ENCODE data around the gene OR4E1. TPM values are rescaled to one million over a fixed set of nuclear protein-coding genes. Genes with fewer than 3 reads are reported as not detected.

Gene OR4E1
- total and polyA plus RNA-seq, 5 donors = not detected

Other genes with a start within 250 kb of the OR4E1 start
- gene CHD8, start 217.7 kb downstream of the OR4E1 start, total RNA-seq = 10 to 100 TPM; 34.8 to 40.6 (median 39.7) TPM
- gene CHD8, start 217.7 kb downstream of the OR4E1 start, polyA plus RNA-seq = 21.0 TPM
- 10 to 100 TPM; 22.5 to 25.7 (median 24.5) TPM for gene RAB2B, start 196.9 kb downstream of the OR4E1 start, total RNA-seq
- gene RAB2B, start 196.9 kb downstream of the OR4E1 start, polyA plus RNA-seq = 15.3 TPM
- 10 to 100 TPM; 66.0 to 82.2 (median 75.2) TPM for gene TOX4, start 196.6 kb downstream of the OR4E1 start, total RNA-seq
- gene TOX4, start 196.6 kb downstream of the OR4E1 start, polyA plus RNA-seq = 20.0 TPM
- 10 to 100 TPM; 25.8 to 30.3 (median 28.1) TPM for gene METTL3, start 162.5 kb downstream of the OR4E1 start, total RNA-seq
- gene METTL3, start 162.5 kb downstream of the OR4E1 start, polyA plus RNA-seq = 25.5 TPM
- gene SALL2, start 147.5 kb downstream of the OR4E1 start, total RNA-seq = 10 to 100 TPM in 3 of 4 donors, 1 to 10 TPM in 1; 6.8 to 16.1 (median 12.0) TPM
- gene SALL2, start 147.5 kb downstream of the OR4E1 start, polyA plus RNA-seq = 4.0 TPM
- not detected for gene OR10G3, start 93.7 kb downstream of the OR4E1 start, total RNA-seq
- not detected for gene OR10G3, start 93.7 kb downstream of the OR4E1 start, polyA plus RNA-seq
- gene OR10G2, start 38.9 kb downstream of the OR4E1 start, total RNA-seq = not detected
- not detected for gene OR10G2, start 38.9 kb downstream of the OR4E1 start, polyA plus RNA-seq
- gene OR4E2, start 20.0 kb downstream of the OR4E1 start, total RNA-seq = not detected
- gene OR4E2, start 20.0 kb downstream of the OR4E1 start, polyA plus RNA-seq = not detected